IPS-15b (cell line): ENCODE results near the gene CTIF.

Source experiments
- H3K27me3 ChIP-seq: one replicate; pipeline ENCODE4 v1.6.1; 2013; ENCODE audit warnings: low read length; ENCODE audit not compliant: control insufficient read depth, insufficient read depth
- H3K36me3 ChIP-seq: one replicate; pipeline ENCODE4 v1.6.1; 2013; ENCODE audit warnings: low read length; ENCODE audit not compliant: control insufficient read depth, insufficient read depth
- H3K4me1 ChIP-seq: one replicate; pipeline ENCODE4 v1.6.1; 2013; ENCODE audit warnings: mild to moderate bottlenecking, low read length; ENCODE audit not compliant: control insufficient read depth, insufficient read depth
- H3K4me3 ChIP-seq: one replicate; pipeline ENCODE4 v1.5.1; 2013; ENCODE audit warnings: low read depth, low read length
- H3K9ac ChIP-seq: one replicate; pipeline ENCODE4 v1.6.1; 2013; ENCODE audit warnings: low read depth, mild to moderate bottlenecking, low read length
- H3K9me3 ChIP-seq: one replicate; pipeline ENCODE4 v1.6.1; 2013; ENCODE audit warnings: mild to moderate bottlenecking, low read length; ENCODE audit not compliant: control insufficient read depth, insufficient read depth

Gene CTIF

DNA sequence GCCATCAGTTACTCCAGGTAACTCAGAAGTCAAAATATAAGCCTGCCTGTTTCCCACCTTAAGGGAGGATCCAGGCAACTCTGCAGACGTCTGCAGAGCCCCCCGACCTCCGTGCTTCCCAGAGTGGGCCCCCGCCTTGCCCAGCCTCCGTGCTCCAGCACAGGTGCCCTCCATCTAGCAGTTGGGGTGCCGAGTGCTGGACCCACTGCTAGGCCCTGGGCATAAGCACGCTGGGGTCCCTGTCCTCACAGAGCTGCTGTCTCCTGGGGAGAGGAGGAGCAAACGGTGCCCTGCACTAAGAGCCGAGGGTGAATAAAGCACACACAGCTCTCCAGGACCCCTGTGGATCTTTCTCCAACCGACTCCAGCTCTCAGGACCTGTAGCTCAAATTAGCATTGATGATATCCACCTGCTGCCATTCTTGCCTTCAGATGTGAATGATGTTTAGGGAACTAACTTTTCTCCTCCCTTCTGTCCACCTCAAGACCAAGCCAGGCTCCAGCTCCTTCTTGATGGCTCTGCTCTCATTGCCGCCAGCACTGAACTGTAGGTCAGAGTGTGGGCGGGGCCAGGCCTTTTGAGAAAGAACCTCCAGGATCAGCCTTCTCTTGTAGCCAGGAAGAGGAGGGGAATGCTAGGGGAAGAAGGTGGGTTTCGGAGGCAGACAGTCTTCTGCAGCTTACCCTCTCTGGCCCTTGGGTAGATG is 290.8 kb downstream of the CTIF start:
- no peaks in the 10 kb centered on the region for H3K9me3 ChIP-seq
- H3K4me1 ChIP-seq: peaks cover 16% of the 10 kb centered on the region
- H3K36me3 ChIP-seq: no peaks in the 10 kb centered on the region
- no peak overlapping the region for H3K9ac ChIP-seq
- H3K4me3 ChIP-seq: no peak overlapping the region
- H3K27me3 ChIP-seq: no peaks in the 10 kb centered on the region

DNA sequence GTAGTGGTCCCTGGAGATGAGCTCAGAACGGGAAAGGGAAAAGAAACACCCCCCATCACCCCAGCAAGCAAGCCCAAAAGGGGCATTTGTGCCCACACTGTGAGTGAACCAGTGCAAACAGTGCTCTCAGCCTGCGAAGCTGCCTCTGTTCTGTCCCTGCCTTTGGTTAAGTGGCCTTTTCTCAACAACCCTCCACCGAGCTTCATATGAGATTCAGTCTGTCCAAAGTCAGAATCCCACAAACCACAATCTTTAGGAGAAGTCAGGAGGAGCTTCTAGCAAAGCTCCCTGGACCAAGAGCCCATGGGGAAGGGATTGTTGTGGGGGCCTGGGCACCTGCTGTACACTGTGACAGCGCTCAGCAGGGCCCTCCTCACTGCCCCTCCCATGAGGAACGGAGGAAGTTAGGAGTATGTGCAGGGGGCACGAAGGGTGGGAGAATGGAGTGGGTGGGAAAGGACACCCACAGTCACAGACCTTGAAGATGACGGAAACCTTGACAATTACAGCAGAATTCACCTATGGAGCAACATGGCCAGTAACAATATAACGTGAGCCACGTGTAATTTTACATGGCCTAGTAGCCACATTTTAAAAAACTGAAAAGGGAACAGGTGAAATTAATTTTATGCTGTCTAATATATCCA is 292.4 kb downstream of the CTIF start:
- Histone ChIP-seq H3K36me3 (no peaks in the 10 kb centered on the region), H3K4me3 (no peak overlapping the region), H3K9me3 (no peaks in the 10 kb centered on the region), H3K4me1 (peaks cover 18% of the 10 kb centered on the region), H3K27me3 (no peaks in the 10 kb centered on the region), H3K9ac (no peak overlapping the region)

DNA sequence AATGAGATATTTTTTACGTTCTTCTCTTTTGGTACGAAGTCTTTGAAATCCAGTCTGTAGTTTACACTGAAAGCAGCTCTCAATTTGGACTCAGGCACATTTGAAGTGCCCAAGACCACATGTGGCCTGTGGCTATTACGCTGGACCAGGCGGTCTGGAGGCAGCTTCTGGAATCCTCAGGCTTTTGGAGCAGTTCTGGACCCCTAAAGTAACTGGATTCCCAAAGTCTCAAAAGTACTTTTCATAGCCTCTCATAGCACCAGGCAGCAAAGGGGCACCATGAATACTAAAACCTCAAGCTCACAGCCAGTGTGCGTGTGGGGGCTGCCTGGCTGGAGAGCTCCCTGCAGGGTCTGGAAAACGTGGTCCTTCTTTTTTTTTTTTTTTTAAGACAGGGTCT is 293.0 kb downstream of the CTIF start:
- Histone ChIP-seq H3K9ac (no peak overlapping the region), H3K9me3 (no peaks in the 10 kb centered on the region), H3K27me3 (no peaks in the 10 kb centered on the region), H3K4me3 (no peak overlapping the region), H3K36me3 (no peaks in the 10 kb centered on the region), H3K4me1 (peaks cover 18% of the 10 kb centered on the region)

- Histone ChIP-seq H3K9ac (no peak overlapping the region), H3K4me3 (no peak overlapping the region), H3K27me3 (no peaks in the 10 kb centered on the region), H3K9me3 (no peaks in the 10 kb centered on the region), H3K4me1 (peaks cover 8% of the 10 kb centered on the region), H3K36me3 (no peaks in the 10 kb centered on the region)
Measured at GRCh38 chr18:48832938-48833700, 294.3 kb downstream of the CTIF start.

DNA sequence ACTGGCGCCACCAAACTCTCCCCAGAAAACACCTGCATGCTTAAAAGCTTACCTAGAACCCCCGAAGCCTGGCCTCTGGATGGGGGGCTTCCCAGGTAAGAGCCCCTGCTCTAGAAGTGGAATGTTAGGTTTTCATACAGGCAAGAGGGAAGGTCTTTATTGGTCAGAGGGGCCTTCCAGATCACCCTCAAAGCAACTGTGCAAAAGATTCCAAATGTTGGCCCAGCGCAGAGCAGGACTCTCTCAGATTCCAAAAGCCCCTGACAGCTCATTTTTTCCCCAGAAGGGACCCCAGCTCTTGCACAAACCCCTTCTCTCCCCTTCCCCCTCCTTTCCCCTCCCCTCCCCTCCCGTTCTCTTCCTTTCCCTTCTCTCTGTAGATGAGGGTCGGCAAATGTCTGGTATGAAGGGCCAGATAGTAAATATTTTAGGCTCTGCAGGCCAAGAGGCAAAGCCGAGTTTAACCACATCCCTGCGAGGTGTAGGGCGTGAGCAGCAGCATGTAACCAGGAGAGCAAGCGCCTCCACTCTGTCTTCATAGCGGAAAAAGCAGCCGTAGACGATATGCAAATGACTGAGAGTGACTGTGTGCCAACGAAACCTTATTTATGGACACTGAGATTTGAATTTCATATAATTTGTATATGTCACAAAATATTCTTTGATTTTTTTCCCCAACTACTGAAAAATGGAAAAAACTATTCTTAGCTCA is 295.0 kb downstream of the CTIF start:
- Histone ChIP-seq H3K9ac (no peak overlapping the region), H3K4me3 (no peak overlapping the region), H3K27me3 (no peaks in the 10 kb centered on the region), H3K4me1 (peaks cover 5% of the 10 kb centered on the region), H3K9me3 (no peaks in the 10 kb centered on the region), H3K36me3 (no peaks in the 10 kb centered on the region)

DNA sequence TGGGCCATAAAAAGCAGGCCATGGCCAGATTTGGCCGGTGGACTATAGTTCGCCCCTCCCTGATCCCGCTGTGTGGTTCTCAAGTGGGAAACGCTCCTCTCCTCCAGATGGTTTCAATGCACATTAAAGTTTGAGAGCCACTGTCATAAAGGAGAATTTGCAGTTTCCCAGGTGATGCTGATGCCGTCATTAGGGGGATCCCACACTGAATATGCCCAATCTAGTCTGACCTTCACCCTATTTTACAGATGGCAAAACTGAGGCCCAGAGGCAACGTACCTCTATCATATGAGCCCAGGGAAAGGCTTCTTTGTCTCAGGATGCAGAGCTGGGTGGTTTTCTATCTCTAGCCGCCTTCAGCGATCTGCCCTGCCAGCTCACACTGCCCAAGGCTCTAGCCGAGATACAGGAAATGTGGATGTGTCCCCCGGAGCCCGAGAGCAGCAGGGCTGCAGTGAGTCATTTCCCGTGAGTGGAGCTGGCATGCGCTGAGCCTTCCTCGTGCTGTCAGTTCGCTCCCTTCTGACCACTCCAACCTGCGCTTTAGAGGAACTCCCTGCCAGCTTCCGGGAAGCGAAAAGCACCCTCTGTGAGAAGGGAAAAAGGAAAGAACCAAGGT is 295.7 kb downstream of the CTIF start:
- Histone ChIP-seq H3K27me3 (no peaks in the 10 kb centered on the region), H3K4me3 (no peak overlapping the region), H3K4me1 (peaks cover 2% of the 10 kb centered on the region), H3K9me3 (no peaks in the 10 kb centered on the region), H3K36me3 (no peaks in the 10 kb centered on the region), H3K9ac (no peak overlapping the region)

DNA sequence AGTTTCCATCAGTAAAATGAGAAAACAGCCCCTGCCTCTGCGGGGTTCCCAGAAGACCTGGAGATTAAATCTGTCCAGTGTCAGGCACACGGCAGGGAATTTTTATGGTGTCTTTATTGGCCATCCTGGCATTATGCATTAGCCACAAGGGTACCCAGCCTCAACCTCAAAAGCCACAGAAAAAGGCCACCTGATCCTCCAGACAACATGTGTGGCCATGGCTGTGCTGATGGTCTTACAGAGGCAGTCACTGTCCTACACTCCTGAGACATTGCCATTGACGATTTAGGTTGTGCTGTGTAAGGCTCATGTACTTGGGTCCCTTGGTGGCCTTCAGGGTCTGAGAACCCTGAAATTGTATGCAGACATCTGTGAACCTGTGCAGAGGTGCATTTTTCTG is 296.3 kb downstream of the CTIF start:
- H3K4me1 ChIP-seq: peaks cover 2% of the 10 kb centered on the region
- no peaks in the 10 kb centered on the region for H3K9me3 ChIP-seq
- no peaks in the 10 kb centered on the region for H3K36me3 ChIP-seq
- no peak overlapping the region for H3K9ac ChIP-seq
- H3K27me3 ChIP-seq: no peaks in the 10 kb centered on the region
- no peak overlapping the region for H3K4me3 ChIP-seq

DNA sequence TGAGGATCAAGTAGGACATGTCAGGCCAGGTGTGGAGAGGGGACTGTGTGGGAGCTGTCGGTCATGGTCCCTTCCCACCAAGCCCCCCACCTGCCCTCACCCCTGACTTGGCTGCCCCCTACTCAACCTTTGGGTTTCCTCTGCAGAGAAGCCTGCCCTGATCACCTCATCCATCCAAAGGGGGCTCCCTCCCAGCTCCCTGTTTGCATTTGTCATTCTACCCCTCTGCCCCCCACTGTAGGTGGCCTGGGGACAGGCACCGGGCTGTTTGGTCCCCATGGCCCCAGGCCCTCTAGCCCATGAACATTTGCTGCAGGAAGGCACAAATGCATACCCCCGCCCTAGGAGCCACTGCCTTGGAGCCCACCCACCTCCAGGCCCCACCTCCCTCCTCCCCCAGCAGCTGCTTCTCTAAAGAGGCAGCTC is 296.9 kb downstream of the CTIF start:
- peaks cover 2% of the 10 kb centered on the region for H3K4me1 ChIP-seq
- H3K27me3 ChIP-seq: no peaks in the 10 kb centered on the region
- no peak overlapping the region for H3K9ac ChIP-seq
- no peaks in the 10 kb centered on the region for H3K9me3 ChIP-seq
- H3K4me3 ChIP-seq: no peak overlapping the region
- H3K36me3 ChIP-seq: no peaks in the 10 kb centered on the region

- Histone ChIP-seq H3K9me3 (no peaks in the 10 kb centered on the region), H3K27me3 (no peaks in the 10 kb centered on the region), H3K4me3 (no peak overlapping the region), H3K36me3 (no peaks in the 10 kb centered on the region), H3K4me1 (peaks cover 2% of the 10 kb centered on the region), H3K9ac (no peak overlapping the region)
Measured at GRCh38 chr18:48836231-48836805, 297.5 kb downstream of the CTIF start.

DNA sequence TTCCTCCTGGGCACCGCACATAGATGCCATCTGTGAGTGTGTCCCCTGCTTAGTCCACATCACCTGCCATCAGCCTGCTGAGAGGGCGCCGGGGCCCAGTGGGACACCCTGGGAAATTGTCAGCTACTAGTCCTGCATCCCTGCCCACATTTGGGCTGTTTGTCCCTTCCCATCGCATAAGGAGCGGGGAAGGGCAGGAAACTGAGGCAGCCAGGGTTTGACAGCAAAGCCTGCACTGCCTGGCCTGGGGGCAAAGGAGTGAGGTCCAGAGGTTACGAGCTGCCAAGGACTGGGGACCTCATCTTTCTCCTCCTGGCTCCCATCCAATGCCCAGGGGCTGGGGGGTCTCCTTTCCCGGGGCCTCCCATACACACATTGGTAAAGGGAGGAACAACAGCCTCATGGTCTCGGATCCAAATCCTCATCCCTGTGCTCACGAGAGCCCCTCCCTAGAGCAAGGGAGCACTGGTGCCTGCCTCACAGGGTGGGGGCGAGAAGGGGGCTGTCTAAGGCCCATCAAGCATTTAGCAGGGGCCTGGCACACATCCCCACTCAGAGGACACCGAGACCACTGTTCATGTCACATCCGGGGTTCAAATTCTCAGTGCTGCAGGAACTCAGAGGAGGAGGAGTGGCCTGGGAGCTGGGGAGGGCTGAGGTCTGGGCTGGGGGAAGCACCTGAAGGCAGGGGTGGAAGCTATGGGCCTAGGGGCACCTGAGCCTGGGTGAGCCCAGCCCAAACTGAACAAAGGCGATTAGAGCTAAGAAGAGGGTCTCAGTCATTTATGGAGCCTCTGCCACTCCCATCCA is 298.2 kb downstream of the CTIF start:
- no peaks in the 10 kb centered on the region for H3K27me3 ChIP-seq
- peaks cover 2% of the 10 kb centered on the region for H3K4me1 ChIP-seq
- no peak overlapping the region for H3K9ac ChIP-seq
- no peak overlapping the region for H3K4me3 ChIP-seq
- no peaks in the 10 kb centered on the region for H3K9me3 ChIP-seq
- no peaks in the 10 kb centered on the region for H3K36me3 ChIP-seq
